ENCODE data around the gene TRAP1. TPM values are rescaled to one million over a fixed set of nuclear protein-coding genes. Genes with fewer than 3 reads are reported as not detected.

Gene TRAP1
- total and polyA plus RNA-seq, 2 experiments from 2014 or later: 143 to 228 TPM

DNA sequence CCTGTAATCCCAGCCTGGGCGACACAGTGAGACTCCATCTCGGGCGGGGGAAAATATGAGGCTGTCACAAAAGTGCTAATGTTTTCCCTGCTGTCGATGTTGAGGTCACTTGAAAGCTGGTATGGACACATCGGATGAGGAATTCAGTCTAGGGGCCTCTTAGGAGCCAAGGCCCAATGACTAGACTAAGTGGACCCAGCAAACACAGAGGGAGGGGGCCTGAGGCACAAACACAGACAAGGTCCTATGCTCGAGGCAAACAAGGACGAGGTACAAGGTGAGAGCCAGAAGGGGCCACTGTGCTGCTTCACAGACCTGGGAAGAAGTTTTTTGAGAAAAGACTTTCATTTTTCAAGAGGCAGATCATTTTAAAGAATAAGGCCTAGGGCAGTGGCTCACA lies 15.2 kb downstream of the TRAP1 start (continued):
- TF ChIP-seq, protein P1, sequence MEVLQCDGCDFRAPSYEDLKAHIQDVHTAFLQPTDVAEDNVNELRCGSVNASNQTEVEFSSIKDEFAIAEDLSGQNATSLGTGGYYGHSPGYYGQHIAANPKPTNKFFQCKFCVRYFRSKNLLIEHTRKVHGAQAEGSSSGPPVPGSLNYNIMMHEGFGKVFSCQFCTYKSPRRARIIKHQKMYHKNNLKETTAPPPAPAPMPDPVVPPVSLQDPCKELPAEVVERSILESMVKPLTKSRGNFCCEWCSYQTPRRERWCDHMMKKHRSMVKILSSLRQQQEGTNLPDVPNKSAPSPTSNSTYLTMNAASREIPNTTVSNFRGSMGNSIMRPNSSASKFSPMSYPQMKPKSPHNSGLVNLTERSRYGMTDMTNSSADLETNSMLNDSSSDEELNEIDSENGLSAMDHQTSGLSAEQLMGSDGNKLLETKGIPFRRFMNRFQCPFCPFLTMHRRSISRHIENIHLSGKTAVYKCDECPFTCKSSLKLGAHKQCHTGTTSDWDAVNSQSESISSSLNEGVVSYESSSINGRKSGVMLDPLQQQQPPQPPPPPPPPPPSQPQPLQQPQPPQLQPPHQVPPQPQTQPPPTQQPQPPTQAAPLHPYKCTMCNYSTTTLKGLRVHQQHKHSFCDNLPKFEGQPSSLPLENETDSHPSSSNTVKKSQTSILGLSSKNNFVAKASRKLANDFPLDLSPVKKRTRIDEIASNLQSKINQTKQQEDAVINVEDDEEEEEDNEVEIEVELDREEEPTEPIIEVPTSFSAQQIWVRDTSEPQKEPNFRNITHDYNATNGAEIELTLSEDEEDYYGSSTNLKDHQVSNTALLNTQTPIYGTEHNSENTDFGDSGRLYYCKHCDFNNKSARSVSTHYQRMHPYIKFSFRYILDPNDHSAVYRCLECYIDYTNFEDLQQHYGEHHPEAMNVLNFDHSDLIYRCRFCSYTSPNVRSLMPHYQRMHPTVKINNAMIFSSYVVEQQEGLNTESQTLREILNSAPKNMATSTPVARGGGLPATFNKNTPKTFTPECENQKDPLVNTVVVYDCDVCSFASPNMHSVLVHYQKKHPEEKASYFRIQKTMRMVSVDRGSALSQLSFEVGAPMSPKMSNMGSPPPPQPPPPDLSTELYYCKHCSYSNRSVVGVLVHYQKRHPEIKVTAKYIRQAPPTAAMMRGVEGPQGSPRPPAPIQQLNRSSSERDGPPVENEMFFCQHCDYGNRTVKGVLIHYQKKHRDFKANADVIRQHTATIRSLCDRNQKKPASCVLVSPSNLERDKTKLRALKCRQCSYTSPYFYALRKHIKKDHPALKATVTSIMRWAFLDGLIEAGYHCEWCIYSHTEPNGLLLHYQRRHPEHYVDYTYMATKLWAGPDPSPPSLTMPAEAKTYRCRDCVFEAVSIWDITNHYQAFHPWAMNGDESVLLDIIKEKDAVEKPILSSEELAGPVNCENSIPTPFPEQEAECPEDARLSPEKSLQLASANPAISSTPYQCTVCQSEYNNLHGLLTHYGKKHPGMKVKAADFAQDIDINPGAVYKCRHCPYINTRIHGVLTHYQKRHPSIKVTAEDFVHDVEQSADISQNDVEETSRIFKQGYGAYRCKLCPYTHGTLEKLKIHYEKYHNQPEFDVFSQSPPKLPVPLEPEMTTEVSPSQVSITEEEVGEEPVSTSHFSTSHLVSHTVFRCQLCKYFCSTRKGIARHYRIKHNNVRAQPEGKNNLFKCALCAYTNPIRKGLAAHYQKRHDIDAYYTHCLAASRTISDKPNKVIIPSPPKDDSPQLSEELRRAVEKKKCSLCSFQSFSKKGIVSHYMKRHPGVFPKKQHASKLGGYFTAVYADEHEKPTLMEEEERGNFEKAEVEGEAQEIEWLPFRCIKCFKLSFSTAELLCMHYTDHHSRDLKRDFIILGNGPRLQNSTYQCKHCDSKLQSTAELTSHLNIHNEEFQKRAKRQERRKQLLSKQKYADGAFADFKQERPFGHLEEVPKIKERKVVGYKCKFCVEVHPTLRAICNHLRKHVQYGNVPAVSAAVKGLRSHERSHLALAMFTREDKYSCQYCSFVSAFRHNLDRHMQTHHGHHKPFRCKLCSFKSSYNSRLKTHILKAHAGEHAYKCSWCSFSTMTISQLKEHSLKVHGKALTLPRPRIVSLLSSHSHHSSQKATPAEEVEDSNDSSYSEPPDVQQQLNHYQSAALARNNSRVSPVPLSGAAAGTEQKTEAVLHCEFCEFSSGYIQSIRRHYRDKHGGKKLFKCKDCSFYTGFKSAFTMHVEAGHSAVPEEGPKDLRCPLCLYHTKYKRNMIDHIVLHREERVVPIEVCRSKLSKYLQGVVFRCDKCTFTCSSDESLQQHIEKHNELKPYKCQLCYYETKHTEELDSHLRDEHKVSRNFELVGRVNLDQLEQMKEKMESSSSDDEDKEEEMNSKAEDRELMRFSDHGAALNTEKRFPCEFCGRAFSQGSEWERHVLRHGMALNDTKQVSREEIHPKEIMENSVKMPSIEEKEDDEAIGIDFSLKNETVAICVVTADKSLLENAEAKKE (CRISPR knock-in tag; IDR thresholded peaks at IDR 0.05): no peak
- no peak for TF ChIP-seq CREB1 (CRISPR knock-in tag; IDR thresholded peaks at IDR 0.05; ENCODE audit: low read depth)
- no peak for TF ChIP-seq ZNF114 (CRISPR knock-in tag; IDR thresholded peaks at IDR 0.05)
- no peak for TF ChIP-seq EZH2phosphoT487 (IDR thresholded peaks at IDR 0.05; ENCODE audit: unreplicated experiment)
- no peak for TF ChIP-seq STAT1 (IDR thresholded peaks at IDR 0.05; ENCODE audit: unreplicated experiment)
- no peak for TF ChIP-seq POLR2AphosphoS5 (IDR thresholded peaks at IDR 0.05; ENCODE audit: low read depth)
- TF ChIP-seq, protein P2, sequence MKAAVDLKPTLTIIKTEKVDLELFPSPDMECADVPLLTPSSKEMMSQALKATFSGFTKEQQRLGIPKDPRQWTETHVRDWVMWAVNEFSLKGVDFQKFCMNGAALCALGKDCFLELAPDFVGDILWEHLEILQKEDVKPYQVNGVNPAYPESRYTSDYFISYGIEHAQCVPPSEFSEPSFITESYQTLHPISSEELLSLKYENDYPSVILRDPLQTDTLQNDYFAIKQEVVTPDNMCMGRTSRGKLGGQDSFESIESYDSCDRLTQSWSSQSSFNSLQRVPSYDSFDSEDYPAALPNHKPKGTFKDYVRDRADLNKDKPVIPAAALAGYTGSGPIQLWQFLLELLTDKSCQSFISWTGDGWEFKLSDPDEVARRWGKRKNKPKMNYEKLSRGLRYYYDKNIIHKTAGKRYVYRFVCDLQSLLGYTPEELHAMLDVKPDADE (IDR thresholded peaks at IDR 0.05): no peak
- TF ChIP-seq NANOG (IDR thresholded peaks at IDR 0.05; ENCODE audit: borderline replicate concordance): no peak
- TF ChIP-seq, protein P3, sequence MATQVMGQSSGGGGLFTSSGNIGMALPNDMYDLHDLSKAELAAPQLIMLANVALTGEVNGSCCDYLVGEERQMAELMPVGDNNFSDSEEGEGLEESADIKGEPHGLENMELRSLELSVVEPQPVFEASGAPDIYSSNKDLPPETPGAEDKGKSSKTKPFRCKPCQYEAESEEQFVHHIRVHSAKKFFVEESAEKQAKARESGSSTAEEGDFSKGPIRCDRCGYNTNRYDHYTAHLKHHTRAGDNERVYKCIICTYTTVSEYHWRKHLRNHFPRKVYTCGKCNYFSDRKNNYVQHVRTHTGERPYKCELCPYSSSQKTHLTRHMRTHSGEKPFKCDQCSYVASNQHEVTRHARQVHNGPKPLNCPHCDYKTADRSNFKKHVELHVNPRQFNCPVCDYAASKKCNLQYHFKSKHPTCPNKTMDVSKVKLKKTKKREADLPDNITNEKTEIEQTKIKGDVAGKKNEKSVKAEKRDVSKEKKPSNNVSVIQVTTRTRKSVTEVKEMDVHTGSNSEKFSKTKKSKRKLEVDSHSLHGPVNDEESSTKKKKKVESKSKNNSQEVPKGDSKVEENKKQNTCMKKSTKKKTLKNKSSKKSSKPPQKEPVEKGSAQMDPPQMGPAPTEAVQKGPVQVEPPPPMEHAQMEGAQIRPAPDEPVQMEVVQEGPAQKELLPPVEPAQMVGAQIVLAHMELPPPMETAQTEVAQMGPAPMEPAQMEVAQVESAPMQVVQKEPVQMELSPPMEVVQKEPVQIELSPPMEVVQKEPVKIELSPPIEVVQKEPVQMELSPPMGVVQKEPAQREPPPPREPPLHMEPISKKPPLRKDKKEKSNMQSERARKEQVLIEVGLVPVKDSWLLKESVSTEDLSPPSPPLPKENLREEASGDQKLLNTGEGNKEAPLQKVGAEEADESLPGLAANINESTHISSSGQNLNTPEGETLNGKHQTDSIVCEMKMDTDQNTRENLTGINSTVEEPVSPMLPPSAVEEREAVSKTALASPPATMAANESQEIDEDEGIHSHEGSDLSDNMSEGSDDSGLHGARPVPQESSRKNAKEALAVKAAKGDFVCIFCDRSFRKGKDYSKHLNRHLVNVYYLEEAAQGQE (IDR thresholded peaks at IDR 0.05; ENCODE audit: unreplicated experiment): no peak
